DMS 273 (cell line): Measurements from ENCODE around the gene GRN.
"Not testable (repeated sequence)": the region's sequence is repeated elsewhere in the genome, so short reads cannot be mapped to it uniquely, and the experiment has no call there.

ENCODE experiments used
- DNase-seq: peaks from one replicate; lab custom pipeline; 2025; ENCODE audit not compliant: unreplicated experiment; lab: John Stamatoyannopoulos, UW

GRN gene

GRCh38 chr17:44321246-44322120 is 23.6 kb upstream of the GRN start:
- no peak for DNase-seq

GRCh38 chr17:44322236-44322895 is 22.7 kb upstream of the GRN start:
- no peak for DNase-seq

- DNase-seq, result peak; percentile 61
Measured at GRCh38 chr17:44323359-44324091, 21.6 kb upstream of the GRN start.

DNA sequence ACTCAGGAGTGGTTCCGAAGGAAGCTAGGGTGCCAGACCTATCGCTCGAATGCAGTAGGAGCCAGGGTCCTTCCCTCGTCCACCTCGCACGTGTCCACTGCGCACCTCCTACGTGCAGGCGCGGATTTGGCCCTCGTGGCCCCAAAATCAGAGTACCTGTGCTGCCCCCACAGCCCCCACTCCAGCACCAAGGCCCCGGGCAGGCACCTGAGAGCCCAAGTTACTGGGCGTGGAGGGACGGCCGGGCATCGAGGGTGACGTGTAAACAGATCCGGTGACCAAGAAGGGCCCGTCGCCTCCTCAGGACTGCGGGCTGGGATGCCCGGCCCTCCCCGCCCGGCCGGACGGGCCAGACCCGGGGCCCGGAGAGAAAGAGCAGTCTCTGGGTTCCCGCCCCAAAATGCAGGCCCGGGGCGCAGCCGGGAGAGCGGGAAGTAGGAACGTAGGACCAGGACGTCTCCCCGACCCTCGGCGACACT is 21.0 kb upstream of the GRN start:
- peak; percentile 61 for DNase-seq

DNA sequence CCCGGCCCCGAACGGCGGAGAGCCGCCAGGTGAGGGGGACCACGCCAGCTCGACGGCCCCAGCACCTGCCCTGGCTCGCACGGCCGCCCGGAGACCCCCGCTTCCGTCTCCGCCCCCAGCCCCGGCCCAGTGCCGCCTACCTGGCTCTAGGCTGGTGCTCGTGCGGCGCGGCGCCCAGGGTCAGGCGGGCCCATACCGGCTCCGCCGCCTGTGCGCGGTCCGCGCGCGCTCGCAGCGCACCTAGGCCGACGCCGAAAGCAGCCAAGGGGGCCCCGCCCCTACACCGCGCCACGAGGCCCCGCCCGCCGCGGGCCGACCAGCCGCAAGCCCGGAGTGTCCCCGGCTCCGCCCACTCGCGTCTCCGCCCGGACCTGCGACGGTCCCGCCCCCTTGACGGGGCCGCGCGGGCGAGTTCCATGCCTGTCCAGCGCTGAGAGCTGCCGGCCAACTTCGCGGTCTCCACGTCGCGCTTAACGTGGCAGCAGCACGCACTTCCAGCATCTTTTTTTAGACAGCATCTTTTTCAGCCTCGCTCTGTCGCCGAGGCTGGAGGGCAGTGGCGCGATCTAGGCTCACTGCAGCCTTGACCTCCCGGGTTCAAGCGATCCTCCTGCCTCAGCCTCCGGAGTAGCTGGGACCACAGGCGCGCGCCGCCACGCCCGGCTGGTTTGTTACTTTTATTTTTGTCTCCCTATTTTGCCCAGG is 20.4 kb upstream of the GRN start, which contains the start of gene SLC25A39:
Gene SLC25A39 (minus strand): TSS at position 253 of the 705 bp plus-strand sequence. CDS start 1,261 bp downstream, outside the sequence.
- DNase-seq, result peak; percentile 98

GRCh38 chr17:44326861-44327444 is 18.1 kb upstream of the GRN start:
- DNase-seq, result peak; percentile 98

GRCh38 chr17:44327715-44328449 is 17.2 kb upstream of the GRN start:
- DNase-seq, result no peak

DNA sequence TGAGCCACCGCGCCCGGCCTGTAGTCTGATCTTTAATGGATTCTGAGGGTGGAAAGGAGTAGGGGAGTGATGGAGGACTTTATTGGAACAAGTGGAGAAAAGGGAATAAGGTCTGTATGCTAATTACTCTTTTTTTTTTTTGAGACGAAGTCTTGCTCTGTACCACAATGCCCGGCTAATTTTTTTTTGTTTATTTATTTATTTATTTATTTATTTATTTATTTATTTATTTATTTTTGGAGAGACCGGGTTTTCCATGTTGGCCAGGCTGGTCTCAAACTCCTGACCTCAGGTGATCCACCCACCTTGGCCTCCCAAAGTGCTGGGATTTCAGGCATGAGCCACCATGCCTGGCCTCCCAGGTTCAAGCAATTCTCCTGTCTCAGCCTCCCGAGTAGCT is 15.6 kb upstream of the GRN start:
- not testable (repeated sequence) for DNase-seq

DNA sequence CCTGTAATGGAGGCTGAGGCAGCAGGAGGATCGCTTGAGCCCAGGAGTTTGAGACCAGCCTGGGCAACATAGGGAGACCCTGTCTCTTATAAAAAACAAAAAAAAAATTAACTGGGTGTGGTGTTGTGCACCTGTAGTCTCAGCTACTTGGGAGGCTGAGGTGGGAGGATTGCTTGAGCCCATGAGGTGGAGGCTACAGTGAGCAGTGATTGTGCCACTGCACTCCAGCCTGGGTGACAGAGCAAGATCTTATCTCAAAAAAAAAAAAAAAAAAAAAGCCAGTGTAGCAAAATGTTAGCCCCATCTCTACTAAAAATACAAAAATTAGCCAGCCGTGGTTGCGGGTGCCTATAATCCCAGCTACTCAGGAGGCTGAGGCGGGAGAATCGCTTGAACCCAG is 14.8 kb upstream of the GRN start:
- not testable (repeated sequence) for DNase-seq

GRCh38 chr17:44331249-44331760 is 13.8 kb upstream of the GRN start:
- DNase-seq, result peak; percentile 91

- no peak for DNase-seq
Measured at GRCh38 chr17:44333371-44333770, 11.7 kb upstream of the GRN start.

DNA sequence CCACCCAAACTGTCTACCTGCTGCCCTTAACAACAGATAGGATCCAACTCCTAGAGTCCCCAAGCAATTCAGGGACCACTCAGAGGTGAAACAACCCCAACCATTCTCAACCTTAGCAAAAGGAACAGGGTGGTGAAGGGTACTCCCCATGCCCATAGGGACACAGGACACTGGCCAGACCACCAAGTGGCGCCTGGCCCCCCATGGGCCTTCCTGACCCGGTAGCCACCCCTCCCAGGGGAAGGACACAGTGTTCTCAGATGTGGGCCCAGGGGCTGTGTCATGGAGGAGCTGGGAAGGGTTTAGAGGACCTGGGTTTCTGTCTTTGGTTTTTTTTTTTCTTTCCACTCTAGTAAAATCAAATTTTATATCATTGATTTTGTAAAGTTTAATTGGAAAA is 10.8 kb upstream of the GRN start:
- DNase-seq, result no peak

DNA sequence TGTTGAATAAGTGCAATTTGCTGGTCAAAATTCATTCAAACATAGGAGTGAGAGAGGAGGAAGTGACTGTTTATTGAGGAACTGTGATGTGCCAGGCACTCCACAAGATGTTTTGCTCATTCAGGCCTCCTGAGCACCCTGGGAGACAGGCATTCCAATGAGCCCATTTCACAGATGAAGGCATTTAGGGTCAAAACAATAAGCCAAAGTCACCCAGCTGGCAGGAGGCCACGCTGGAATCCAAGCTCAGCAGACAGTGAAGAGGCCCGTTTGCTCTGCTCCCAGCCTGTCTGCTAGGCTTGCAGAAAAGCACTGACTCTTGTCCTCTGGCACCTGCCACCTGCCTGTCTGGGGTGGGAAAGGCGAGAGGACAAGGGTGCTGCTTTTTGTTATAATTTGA is 10.4 kb upstream of the GRN start:
- no peak for DNase-seq

GRCh38 chr17:44335564-44335963 is 9.5 kb upstream of the GRN start:
- DNase-seq, result no peak

DNA sequence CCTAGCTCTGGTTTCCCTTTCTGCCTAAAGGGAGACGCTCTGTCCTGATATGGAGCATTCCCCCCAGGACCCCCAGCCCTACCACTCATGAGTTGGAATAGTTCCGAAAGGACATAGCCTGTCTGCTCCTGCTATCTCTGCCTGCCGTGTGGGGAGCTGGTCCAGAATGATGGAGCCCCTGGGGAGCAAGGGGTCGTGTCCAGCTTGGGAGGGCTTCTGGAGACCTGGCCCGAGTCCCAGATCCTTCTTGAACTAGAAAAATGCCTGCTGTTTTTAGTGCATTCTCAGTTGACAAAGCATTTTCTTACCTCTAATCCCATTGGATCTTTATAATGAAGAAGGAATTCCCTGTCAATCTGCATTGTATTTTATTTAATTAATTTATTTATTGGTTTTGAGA is 9.1 kb upstream of the GRN start:
- DNase-seq, result no peak

GRCh38 chr17:44338702-44339101 is 6.4 kb upstream of the GRN start:
- no peak for DNase-seq

- not testable (repeated sequence) for DNase-seq
Measured at GRCh38 chr17:44340553-44340952, 4.5 kb upstream of the GRN start.

- DNase-seq, result no peak
Measured at GRCh38 chr17:44343510-44344209, 1.4 kb upstream of the GRN start.

GRCh38 chr17:44345454-44346026 is 438 bp downstream of the GRN start:
- DNase-seq, result peak; percentile 92
